Activated B cell treated with CpG ODN at 0.5 μM for 24 hours (primary cell): ENCODE results near the gene TAAR1. TPM values are rescaled to one million over a fixed set of nuclear protein-coding genes. Genes with fewer than 3 reads are reported as not detected.
"Not testable (repeated sequence)": the region's sequence is repeated elsewhere in the genome, so short reads cannot be mapped to it uniquely, and the experiment has no call there.

ENCODE experiments used
- ATAC-seq: fragments of 200-7000 bp; cut with Tn5 transposase; one replicate; pipeline ENCODE4 v1.10.0; 2021; ENCODE audit warnings: low read depth, mild to moderate bottlenecking, moderate library complexity
- CTCF ChIA-PET: fragments of 350-600 bp; sonication (Branson Sonifier 250); formaldehyde crosslinking; loops from one replicate; lab custom pipeline; 2021; ENCODE audit warnings: antibody characterized with exemption; lab: Charles Lee
- POLR2A ChIA-PET: fragments of 350-600 bp; sonication (Branson Sonifier 250); formaldehyde crosslinking; loops from one replicate; lab custom pipeline; 2021; ENCODE audit warnings: antibody characterized with exemption; lab: Charles Lee
- DNase-seq: peaks from one replicate; pipeline ENCODE4 v3.0.0; 2022
- H3K27ac Mint-ChIP-seq: one replicate; pipeline ENCODE4 v1.8.0; 2020; ENCODE audit warnings: mixed read lengths
- H3K27me3 Mint-ChIP-seq: one replicate; pipeline ENCODE4 v1.8.0; 2021; ENCODE audit warnings: mixed read lengths
- H3K36me3 Mint-ChIP-seq: one replicate; pipeline ENCODE4 v1.8.0; 2021; ENCODE audit warnings: low read depth, mixed read lengths
- H3K4me1 Mint-ChIP-seq: one replicate; pipeline ENCODE4 v1.8.0; 2021; ENCODE audit warnings: mixed read lengths
- H3K4me3 Mint-ChIP-seq: one replicate; pipeline ENCODE4 v1.8.0; 2020; ENCODE audit warnings: mild to moderate bottlenecking, mixed read lengths
- H3K9me3 Mint-ChIP-seq: one replicate; pipeline ENCODE4 v1.8.0; 2020; ENCODE audit warnings: mixed read lengths
- CTCF ChIP-seq: fragments of 200-600 bp; IDR thresholded peaks from one replicate; pipeline ENCODE4 v1.8.0; 2022; ENCODE audit warnings: antibody characterized with exemption, mild to moderate bottlenecking
- intact Hi-C: fragments of 100-400 bp; cut with micrococcal nuclease; formaldehyde crosslinking; loops from one replicate; pipeline ENCODE4 v1.15.1; 2024
- total RNA-seq: library from RNA; stranded (reverse); gene quantifications from 2 replicates; pipeline ENCODE4 v1.2.3, GENCODE V29; 2022

The TAAR1 gene
- total RNA-seq, 1 donor from 2014 or later = not detected

- Mint-ChIP-seq H3K27ac (no peak overlapping the region), H3K9me3 (no peaks in the 10 kb centered on the region), H3K27me3 (no peaks in the 10 kb centered on the region), H3K4me1 (no peaks in the 10 kb centered on the region), H3K36me3 (no peaks in the 10 kb centered on the region), H3K4me3 (no peak overlapping the region)
- ATAC-seq (no peak), DNase-seq (no peak)
- ChIA-PET CTCF (interaction anchor here (0.5 kb wide), 1 partner anchor 154 kb away, joined by 5 read pairs; no protein-coding TSS in a partner anchor), POLR2A (no interaction called here)
- intact Hi-C loops = no loop called here
- TF ChIP-seq CTCF = no peak
Observed at GRCh38 chr6:132648828-132649227, 10.2 kb downstream of the TAAR1 start.

- H3K4me1 Mint-ChIP-seq = peaks cover 4% of the 10 kb centered on the region
- TF ChIP-seq CTCF = no peak
- POLR2A ChIA-PET = interaction anchor here (0.6 kb wide), 1 partner anchor 132 kb away, joined by 5 read pairs; no protein-coding TSS in a partner anchor
- H3K4me3 Mint-ChIP-seq = no peak overlapping the region
- no peaks in the 10 kb centered on the region for H3K27me3 Mint-ChIP-seq
- H3K36me3 Mint-ChIP-seq = no peaks in the 10 kb centered on the region
- intact Hi-C loops = no loop called here
- DNase-seq = no peak
- CTCF ChIA-PET = no interaction called here
- no peak overlapping the region for H3K27ac Mint-ChIP-seq
- no peak for ATAC-seq
- H3K9me3 Mint-ChIP-seq = no peaks in the 10 kb centered on the region
Observed at GRCh38 chr6:132648356-132648755, 10.6 kb downstream of the TAAR1 start.

GRCh38 chr6:132643547-132643946, 15.4 kb downstream of the TAAR1 start:
- POLR2A ChIA-PET = interaction anchor here (1.5 kb wide), 1 partner anchor 171 kb away, joined by 4 read pairs; the partner anchor contains the start of gene RPS12
- Mint-ChIP-seq H3K27me3 (no peaks in the 10 kb centered on the region), H3K36me3 (no peaks in the 10 kb centered on the region), H3K4me1 (peaks cover 7% of the 10 kb centered on the region), H3K9me3 (no peaks in the 10 kb centered on the region), H3K27ac (no peak overlapping the region), H3K4me3 (no peak overlapping the region)
- ATAC-seq (no peak), DNase-seq (no peak)
- CTCF ChIA-PET = no interaction called here
- intact Hi-C loops = no loop called here
- no peak for TF ChIP-seq CTCF

- H3K36me3 Mint-ChIP-seq, ATAC-seq, H3K27ac Mint-ChIP-seq, intact Hi-C loops, POLR2A ChIA-PET, DNase-seq, CTCF ChIA-PET, H3K4me1 Mint-ChIP-seq, H3K4me3 Mint-ChIP-seq, H3K9me3 Mint-ChIP-seq: not testable (repeated sequence)
- peaks cover 19% of the 10 kb centered on the region for H3K27me3 Mint-ChIP-seq
Observed at GRCh38 chr6:132637135-132637534, 21.8 kb downstream of the TAAR1 start.

- CTCF ChIA-PET, DNase-seq, ATAC-seq, H3K4me1 Mint-ChIP-seq, H3K9me3 Mint-ChIP-seq, POLR2A ChIA-PET, H3K36me3 Mint-ChIP-seq, intact Hi-C loops, H3K4me3 Mint-ChIP-seq, H3K27ac Mint-ChIP-seq: not testable (repeated sequence)
- peaks cover 21% of the 10 kb centered on the region for H3K27me3 Mint-ChIP-seq
Observed at GRCh38 chr6:132635906-132636305, 23.1 kb downstream of the TAAR1 start.

GRCh38 chr6:132635288-132635687, 23.7 kb downstream of the TAAR1 start:
- peaks cover 24% of the 10 kb centered on the region for H3K27me3 Mint-ChIP-seq
- H3K9me3 Mint-ChIP-seq, DNase-seq, H3K36me3 Mint-ChIP-seq, H3K4me3 Mint-ChIP-seq, intact Hi-C loops, CTCF ChIA-PET, ATAC-seq, H3K4me1 Mint-ChIP-seq, POLR2A ChIA-PET, H3K27ac Mint-ChIP-seq: not testable (repeated sequence)

GRCh38 chr6:132634796-132635195, 24.2 kb downstream of the TAAR1 start:
- H3K36me3 Mint-ChIP-seq = no peaks in the 10 kb centered on the region
- H3K27ac Mint-ChIP-seq = no peak overlapping the region
- peaks cover 24% of the 10 kb centered on the region for H3K27me3 Mint-ChIP-seq
- ChIA-PET POLR2A (no interaction called here), CTCF (no interaction called here)
- no peak overlapping the region for H3K4me3 Mint-ChIP-seq
- peaks cover 2% of the 10 kb centered on the region for H3K4me1 Mint-ChIP-seq
- ATAC-seq (no peak), DNase-seq (no peak)
- no peak for TF ChIP-seq CTCF
- peaks cover 10% of the 10 kb centered on the region for H3K9me3 Mint-ChIP-seq
- intact Hi-C loops = no loop called here
